DMS153 treated with DMSO at 0.1 percent for 48 hours (cell line): ENCODE data around the gene FBXO24.

Experiments
- DNase-seq: peaks from one replicate; lab custom pipeline; 2025; ENCODE audit not compliant: unreplicated experiment; lab: John Stamatoyannopoulos, UW

FBXO24 gene

DNA sequence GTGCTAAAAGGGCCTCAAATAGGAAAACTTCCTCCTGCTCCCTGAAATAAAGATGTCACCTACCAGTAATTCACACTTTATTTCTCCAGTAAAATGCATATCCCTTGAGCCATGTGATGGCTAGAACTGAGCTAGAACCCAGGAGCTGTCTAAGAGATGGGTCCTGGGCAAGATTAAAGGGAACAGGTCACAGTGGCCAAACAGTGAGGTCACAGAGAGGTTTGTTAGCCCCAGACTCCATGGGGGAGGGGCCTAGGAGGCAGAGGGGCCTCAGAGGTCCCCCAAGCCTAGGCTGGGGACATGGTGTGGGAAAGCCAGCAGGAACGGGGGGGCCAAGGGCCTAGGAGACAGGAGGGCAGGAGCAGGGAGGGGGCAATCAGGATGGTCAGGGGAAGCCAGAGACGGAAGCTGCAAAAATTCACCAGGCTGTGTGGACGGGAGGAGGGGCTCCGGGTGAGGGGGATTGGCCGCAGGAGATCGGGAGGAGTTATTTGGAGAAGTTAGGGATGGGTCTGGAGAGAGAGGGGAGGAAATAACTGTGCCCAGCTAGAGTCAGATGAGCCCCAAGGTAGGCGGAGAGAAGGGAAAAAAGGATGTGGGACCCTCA, 3.3 kb downstream of the FBXO24 start:
- no peak for DNase-seq

DNA sequence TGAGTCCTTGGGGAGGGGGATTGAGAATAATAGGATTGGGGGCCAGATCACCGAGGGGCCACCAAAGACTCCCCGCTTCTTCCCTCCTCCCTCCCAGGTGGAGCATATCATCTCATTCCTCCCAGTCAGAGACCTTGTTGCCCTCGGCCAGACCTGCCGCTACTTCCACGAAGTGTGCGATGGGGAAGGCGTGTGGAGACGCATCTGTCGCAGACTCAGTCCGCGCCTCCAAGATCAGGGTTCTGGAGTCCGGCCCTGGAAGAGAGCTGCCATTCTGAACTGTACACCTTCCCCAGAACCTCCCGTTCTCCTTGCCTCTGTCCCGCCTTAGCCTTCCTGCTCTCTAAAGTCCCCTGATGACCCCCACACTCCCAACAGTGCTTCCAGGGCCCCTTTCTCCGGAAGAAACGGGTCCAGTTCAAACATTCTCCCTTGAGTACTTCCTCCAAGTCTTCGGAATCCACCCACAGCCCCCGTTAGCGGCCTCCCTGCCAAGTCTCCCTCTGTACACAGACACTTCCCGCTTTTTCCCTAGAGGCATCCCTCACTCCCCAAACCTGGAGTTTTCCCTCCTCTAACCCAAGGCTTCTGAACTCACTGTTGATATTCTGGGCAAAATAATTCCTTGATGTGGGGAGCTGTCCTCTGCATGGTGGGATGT, 4.1 kb downstream of the FBXO24 start:
- no peak for DNase-seq

DNA sequence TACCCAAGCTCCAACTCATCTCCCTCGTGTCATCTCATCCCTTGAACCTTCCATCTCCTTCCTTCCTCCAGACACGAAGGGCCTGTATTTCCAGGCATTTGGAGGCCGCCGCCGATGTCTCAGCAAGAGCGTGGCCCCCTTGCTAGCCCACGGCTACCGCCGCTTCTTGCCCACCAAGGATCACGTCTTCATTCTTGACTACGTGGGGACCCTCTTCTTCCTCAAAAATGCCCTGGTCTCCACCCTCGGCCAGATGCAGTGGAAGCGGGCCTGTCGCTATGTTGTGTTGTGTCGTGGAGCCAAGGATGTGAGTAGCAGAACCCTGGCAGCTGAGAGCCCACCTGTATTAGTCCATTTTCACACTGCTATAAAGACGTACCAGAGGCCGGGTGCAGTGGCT, 5.5 kb downstream of the FBXO24 start:
- no peak for DNase-seq

DNA sequence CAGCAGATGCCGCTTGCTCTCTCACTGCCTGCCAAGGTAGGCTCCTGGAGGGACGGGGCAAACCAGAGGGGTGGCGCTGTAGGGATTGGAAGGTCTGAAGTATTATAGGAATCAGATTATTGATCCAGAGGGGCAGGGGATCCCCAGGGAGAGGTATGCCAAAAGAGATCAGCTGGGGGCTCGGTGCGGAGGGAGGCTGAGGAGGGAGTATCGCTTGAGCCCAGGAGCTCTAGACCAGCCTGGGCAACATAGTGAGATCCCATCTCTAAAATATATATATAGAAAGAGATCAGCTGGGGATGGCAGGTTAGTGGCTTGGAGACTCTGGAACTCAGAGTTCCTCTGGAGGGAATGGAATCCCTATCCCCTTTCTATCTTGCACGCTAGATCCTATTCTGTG, 9.1 kb downstream of the FBXO24 start:
- DNase-seq: no peak

DNA sequence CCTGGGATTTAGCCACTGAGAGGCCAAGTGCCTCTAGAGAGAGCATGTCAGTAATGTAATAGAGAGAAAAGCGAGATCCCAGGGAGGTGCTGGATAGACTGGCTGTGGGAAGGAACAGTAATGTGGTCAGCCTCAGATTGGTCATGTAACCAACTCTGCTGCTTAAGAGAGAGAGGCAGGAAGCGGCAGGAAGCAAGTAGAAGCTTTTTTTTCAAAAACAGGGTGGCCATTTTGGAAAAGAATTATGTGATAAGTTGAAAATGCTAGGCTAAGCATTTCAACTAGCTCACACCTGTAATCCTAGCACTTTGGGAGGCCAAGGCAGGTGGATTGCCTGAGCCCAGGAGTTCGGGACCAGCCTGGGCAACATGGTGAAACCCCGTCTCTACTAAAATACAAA, 12.3 kb downstream of the FBXO24 start:
- DNase-seq: no peak

DNA sequence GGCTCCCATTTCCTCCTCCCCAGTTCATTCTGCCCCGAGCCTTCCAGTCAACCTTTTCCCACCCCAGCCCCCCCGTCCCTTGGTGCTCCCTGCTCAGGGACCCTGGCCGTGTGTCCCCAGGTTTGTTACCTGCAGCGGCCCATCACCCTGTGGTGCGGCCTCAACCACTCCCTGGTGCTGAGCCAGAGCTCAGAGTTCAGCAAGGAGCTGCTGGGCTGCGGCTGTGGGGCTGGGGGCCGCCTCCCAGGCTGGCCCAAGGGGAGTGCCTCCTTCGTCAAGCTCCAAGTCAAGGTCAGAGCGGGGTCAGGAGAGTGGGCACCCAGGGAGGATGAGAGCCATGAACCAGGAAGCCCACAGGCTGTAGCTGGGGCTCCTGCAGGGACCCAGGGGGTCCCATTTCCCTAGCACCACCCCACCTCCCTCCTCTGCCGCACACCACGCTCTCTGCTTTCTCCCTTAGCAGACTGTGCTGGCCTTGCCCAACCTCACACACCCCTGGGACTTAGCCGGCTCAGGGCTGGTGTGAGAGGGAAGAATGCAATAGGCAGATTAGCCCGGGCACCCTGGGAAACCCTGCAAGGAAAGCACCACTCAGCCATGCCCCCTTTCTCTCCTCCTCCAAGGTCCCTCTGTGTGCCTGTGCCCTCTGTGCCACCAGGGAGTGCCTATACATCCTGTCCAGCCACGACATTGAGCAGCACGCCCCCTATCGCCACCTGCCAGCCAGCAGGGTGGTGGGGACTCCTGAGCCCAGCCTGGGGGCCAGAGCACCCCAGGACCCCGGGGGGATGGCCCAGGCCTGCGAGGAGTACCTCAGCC, 14.0 kb downstream of the FBXO24 start:
- DNase-seq: no peak

DNA sequence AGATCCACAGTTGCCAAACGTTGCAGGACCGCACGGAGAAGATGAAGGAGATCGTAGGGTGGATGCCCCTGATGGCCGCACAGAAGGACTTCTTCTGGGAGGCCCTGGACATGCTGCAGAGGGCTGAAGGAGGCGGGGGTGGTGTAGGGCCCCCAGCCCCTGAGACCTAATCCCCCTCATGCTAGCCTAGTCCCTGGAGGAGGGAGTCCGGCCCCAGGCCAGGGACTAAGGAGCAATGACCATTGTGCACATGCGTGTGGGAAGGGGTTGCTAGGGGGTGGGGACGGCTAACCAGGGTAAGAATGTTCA, 14.6 kb downstream of the FBXO24 start:
- DNase-seq: no peak

DNA sequence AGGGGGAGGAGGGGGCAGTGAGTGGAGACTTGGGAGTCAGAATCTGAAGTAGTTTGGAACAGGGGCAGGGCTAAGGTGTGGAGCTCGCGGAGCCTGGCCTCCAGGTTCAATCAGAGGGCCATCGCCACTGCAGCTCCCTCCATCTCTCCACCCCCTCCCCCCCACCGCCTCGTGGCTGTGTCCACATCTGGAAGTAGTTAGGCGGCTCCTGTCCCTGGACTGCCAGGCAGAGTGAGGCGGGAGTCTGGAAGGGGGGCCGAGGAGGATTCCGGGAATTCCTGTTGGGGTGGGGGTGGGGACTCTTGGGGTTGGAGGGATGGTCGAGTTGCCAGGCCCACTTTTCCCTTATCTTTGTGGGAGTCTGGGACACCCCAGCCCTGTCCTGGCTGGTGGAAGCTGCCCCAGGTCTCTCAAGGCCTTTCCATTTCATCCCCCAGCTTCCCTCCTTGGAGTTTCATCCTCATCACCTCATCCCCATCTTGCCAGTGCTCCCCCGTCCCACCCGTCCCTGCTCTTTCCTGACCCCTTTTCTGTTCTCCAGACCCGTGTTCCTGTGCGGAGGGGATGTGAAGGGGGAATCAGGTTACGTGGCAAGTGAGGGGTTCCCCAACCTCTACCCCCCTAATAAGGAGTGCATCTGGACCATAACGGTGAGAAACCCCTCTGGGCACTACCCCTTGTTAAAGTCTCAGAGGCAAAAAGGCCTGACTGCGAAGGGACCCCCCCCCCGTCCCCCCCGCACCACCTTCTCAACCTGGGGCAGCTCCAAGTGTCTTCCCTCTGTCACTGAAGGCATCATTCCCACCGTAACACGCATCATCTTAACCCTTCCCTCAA, 17.0 kb downstream of the FBXO24 start:
- no peak for DNase-seq

DNA sequence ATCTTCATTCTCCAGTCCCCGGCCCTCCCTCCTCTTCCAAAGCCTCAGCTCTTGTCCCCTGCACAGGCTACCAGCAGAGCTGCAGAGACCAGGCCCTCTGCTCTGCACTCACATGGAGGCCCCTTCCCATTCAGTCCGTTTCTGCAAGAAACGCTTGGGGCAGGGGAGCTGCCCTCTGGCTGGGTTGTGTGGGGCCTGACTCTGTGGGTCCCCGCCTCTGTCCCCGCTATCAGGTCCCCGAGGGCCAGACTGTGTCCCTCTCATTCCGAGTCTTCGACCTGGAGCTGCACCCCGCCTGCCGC, 17.5 kb downstream of the FBXO24 start:
- DNase-seq: no peak

DNA sequence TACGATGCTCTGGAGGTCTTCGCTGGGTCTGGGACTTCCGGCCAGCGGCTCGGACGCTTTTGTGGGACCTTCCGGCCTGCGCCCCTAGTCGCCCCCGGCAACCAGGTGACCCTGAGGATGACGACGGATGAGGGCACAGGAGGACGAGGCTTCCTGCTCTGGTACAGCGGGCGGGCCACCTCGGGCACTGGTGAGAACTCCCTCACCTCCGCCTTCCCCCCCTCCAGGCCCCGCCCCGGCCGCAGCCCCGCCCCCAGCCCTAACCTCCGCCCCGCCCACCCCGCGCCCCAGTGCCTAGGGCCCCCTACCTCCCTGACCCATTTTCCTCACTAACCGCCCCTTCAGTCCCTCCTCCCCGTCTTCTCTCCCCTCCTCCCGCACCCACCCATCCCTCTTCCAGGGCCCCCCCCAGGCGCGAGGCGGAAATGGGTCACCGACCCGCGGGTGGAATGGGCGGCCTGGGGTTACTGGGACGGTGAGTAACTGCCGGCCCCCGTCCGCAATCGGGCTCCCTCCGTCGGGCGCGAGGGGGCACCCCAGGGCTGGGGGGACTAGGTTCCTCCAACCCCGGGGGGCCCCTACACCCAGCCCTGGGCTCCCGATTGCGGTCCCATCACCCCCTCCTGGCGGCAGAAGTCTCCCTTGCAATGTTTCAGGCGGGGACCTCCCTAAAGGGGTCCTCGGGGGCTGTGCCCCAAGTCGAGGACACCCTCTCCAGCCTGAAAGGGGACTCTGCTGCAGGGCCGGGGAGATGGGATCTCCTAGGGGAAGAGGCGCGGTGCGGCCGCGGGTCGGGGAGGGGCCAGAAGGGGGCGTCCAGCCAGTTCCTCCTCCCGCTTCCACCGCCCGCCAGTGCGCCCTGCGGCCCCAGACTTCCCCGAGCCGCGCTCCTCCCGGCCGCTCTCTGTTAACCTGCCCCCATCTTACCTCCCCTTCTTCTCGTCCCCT, 18.2 kb downstream of the FBXO24 start:
- DNase-seq: peak; percentile 17

DNA sequence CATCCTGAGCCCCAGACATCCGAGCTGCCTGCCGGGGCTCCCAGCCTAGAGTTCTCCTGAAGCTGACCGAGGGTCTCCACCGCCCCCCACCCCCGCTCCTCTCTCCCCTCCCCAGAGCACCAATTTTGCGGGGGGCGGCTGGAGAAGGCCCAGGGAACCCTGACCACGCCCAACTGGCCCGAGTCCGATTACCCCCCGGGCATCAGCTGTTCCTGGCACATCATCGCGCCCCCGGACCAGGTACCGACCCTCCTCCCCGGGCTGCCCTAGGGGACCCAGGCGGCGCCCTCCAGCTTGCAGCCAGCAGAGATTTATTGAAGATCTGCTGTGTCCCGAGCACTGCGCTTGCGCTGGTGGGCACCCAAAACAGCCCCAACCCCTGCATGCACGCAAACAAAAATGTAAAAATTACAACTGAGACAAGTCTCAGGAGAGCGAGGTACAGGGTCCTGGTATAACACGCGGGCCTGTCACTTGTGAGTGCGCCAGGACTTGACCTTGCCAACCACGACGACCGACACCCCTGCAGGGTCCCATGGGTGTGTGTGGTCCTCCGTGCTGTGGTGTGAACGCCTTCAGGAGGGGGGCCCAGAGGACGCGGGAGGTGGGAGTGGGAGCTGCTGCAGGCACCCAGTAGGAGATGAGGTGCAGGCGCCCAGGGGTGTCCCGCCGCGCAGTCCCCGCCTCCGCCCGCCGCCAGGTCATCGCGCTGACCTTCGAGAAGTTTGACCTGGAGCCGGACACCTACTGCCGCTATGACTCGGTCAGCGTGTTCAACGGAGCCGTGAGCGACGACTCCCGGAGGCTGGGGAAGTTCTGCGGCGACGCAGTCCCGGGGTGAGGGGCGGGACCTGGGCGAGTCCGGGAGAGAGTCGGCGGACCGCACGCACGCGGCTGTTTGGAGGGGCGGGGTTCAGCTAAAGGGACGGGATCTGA, 19.1 kb downstream of the FBXO24 start:
- no peak for DNase-seq

DNA sequence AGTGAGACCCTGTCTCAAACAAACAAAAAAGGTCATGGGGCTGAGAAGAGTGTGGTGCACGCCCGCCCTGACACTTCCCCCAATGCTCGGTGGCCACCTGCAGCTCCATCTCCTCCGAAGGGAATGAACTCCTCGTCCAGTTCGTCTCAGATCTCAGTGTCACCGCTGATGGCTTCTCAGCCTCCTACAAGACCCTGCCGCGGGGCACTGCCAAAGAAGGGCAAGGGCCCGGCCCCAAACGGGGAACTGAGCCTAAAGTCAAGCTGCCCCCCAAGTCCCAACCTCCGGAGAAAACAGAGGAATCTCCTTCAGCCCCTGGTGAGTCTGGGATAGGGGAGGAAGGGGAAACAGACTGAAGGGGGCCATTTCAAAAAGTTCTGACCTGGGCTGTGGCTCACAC, 20.2 kb downstream of the FBXO24 start:
- DNase-seq: no peak

DNA sequence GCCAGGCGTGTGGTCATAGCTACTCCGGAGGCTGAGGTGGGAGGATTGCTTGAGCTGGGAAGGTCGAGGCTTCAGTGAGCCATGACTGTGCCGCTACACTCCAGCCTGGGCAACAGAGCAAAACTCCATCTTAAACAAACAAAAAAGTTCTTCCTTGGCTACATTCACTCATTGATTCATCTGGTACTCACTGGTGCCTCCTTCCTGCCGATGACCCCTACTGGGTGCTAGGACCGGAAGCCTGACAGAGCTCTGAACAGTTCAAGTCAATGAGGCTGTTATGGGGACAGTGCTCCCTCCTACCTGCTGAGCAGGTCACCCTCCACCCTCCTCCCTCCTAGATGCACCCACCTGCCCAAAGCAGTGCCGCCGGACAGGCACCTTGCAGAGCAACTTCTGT, 21.0 kb downstream of the FBXO24 start:
- DNase-seq: no peak

DNA sequence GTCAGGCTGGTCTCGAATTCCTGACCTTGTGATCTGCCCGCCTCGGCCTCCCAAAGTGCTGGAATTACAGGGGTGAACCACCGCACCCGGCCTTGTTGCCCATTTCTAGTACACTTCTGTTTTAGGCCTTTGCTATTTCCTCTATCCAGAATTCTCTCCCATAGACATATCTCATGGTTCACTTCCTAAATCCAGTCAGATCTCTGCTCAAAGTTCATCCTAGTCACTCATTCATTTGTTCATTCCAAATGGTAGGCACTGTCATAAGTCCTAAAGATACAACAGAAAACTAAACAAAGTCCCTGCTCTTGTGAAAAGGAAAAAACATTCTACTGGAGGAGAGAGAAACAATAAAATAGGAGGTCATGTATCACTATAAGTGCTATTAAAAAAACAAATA, 23.8 kb downstream of the FBXO24 start:
- no peak for DNase-seq

DNA sequence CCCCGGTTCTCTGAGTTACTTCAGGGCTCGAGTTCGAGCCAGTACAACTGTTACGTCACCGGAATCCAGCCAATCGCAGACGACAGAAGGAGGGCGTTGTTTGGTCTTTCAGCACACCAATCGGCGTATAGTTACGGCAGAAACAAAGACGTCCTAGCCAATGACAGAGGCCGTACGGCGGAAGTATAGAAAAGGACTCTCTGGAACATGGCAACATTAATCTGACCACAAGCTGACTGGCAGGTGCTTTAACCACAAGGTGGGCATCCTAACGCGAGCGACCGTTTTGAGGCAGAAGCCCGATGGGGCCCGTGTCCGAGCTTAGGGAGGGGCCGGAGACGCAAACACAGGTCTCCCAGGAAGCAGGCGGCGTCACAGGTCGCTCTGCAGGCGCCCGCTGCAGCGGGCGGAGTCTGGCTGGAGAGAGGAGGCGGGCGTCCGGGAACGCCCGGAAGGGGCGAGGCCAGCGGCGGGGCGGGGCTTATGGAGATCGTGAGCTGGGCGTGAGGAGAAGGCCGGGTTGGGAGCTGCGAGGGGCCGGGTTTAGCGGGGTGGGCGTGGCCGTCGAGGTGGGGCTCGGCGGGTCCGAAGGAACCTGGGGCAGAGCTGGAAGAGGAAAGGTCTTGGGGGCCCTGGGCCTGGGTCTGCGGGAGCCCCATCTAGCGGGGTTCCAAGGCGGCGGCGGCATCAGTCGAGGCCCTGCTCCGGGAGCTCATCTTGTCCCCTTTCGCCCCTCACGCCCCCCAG, 26.0 kb downstream of the FBXO24 start, which contains the start of gene MOSPD3:
Gene MOSPD3, plus strand, starts transcription at position 558 of the 747 bp plus-strand sequence. CDS start 252 bp downstream, outside the sequence.
- DNase-seq: peak; percentile 98

DNA sequence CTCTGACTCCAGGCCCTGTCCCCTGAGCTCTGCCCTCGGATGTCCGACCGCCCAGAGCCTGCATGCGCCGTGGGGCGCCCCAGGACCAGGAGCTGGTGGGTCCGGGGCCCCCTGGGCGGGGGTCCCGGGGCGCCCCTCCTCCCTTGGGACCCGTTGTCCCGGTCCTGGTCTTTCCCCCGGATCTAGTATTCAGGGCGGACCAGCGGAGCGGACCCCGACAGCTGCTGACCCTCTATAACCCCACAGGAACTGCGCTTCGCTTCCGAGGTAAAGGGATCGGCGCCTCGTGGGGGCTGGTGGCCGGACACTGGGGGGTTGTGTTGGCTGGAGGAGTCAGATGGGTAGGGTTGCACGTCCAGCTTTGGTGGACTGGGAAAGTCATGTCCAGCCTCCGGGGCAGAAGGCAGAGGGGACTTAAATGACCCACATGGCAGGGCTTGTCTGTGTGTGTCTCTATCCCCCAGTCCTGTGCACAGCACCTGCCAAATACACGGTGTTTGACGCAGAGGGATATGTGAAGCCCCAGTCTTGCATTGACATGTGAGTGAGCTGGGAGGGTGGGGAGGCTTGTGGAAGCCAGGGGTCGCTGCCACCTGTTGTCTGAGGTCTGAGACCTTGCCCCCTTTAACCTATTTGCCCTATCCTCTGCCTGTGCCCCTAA, 26.7 kb downstream of the FBXO24 start:
- DNase-seq: no peak

DNA sequence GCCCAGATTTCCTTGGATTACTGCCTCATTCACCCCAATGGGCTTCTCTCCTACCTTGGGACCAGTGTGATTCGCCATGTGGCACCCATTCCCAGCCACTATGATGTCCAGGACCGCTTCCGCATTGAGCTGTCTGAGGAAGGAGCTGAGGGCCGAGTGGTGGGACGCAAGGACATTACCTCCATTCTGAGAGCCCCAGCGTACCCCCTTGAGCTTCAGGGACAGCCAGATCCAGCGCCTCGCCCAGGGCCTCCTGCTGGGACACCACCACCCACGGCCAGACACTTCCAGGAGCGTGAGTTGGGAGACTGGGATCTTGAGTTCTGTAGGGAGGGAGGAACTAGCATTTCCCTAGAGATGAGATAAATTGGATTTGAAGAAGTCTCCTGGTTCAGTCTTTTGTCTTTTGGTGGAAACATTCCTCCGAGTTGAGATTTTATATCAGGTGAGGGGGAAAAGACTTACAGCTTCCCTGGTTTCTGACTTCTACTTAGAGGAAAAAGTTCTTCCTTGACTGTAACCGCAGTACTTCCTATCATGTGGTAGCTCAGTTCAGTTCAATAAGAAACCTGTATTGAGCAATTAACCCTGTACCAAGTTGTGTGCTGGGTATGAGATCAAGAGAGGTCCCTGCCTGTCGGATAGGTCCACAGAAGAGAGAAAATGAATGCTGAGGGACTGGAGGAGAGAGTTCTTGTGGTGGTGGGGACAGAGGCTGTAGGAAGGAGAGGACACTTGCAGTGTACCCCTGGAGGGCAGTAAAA, 27.5 kb downstream of the FBXO24 start:
- DNase-seq: no peak
